ENCODE measurements around the gene CRLF1.
"Not testable (repeated sequence)": the region's sequence is repeated elsewhere in the genome, so short reads cannot be mapped to it uniquely, and the experiment has no call there.

CRLF1 gene

DNA sequence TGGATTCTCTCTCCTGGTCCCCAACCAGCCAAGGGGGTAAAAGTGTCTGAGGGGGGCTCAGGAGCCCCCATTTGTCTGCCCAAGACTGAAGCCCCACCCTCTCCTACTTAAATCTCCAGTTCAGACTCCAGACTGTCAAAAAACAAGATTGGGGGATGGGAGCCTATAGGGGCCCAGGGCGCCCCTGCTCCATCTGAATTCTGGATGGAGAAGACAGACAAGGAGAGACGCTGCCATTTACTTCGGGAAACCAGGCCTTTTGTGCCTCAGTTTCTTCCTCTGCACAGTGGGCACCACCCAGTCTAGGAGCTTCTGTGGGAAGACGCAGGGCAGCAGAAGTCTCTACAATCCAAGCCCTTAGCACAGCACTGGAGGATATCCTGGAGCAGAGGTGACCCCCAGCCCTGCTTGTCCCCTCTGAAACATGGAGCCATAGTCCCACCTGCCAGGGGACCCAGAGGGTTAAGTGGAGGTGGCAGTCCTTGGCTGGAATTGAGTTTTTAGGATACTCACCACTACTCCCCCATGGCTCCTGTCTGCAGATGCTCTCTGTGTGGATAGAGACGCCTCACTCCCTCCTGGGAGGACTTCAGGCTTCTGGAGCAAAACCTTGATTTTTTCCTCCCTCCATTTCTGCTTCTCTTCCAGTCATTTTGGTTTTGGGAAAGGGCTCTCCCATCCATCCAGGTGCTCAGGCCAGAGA lies 1.7 kb upstream of the CRLF1 start:
- DNase-seq = no peak

DNA sequence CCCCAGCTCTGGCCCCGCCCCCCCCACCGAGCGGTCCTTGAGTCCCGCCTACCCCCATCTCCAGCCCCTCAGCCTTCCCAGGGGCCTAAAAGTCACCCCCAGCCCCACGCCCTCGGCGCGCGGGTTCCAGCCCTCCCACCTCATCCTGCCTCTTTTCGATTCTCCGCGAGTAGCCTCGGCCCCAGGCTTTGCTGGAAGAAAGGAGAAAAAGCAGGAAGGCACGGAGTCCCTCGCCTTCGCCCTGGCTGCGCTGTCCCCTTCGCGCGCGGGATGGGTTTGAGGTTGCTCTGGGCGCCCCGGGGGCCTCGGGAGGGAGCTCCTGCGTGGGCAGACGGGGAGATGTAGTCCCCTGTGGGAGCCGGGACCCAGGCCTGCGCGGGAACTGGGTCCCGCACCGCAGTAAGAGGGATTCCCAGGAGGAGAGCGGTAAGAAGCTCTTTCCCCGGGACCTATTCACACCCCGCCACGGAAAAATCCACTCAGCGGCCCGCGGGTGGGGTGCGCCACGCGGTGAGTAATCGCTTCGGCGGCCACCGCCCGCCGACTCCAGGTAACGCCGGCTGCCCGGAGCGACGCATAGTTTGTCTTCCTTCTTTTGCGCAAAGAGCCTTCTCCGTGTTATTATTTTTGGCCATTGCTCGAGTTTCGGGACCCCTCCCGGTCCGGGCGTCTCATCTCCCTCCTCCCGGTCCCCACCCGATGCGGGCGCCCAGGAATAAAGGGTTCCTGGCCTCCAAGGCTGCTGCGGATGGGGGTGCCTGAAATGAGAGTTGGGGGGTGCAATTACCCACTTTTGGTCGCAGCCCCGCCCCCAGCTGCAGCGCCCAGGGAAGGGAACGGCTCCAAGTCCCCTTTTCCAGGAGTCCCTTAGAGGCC lies 865 bp upstream of the CRLF1 start:
- no peak for DNase-seq

DNA sequence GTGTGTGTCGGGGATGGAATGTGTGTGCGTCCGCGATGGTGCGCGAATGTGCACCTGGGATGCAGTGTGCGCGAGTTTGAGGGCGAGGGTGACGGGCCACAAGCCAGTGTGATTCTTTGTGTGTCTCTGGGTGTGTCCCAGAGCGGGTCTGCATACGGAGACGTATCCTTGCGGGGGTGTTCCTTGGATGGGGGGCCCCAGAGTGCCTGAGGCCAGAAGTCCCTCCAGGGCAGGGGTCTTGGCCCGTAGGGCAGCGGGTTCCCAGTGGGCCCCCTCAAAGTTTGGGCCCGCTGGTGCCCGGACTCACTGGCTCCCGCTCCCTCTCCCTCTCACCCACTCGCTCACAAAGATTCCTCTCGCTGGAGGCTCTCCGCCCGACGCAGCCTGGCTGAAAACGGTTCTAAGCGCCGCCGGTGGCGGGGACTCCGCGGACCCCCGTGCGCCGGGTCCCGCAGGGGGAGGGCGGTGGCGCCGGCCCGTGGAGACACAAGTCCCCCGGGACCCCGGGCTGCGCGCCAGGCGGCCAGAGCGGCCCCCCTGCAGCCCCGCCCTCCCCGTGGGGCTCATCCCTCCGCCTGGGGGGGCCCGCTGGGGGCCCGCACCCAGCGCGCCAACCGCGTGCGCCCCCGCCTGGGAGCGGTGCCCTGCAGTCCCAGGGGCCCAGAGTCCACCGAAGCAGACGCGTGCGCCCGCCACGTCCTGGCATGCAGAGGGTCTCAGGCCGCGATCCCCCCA lies 886 bp downstream of the CRLF1 start:
- DNase-seq = no peak

DNA sequence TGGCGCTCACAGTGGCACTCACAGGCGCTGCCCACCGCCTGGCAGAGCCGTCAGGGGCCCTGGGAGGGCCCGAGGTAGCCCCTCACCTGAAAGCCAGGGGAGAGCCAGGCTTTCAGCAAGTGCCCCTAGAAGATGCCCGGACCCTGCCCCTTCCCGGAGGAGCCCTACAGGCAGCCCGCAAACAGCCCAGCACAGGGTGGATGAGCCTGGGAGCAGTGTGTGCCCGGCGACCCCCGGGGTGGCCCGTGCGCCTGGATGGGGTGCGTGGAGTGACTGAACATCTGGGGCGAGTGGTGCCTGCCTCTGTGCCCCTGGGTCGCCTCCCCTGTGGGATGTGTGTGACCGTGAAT lies 1.4 kb downstream of the CRLF1 start:
- no peak for DNase-seq

DNA sequence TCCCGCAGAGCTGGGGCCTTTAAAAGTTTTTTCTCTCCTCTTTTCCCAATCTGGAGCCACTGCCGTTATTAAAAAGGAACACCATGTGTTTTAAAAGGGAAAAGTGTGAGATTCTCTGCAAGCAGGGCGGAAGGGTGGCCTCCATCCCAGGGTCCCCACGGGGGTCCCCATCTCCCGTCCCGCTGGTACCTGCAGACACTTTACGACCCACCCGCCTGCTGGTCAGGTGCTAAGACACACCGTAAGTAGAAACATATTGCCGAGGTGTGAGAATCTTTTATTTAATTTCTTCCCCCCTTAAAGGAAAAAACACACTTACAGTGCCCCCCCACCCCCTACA lies 1.8 kb downstream of the CRLF1 start:
- no peak for DNase-seq

DNA sequence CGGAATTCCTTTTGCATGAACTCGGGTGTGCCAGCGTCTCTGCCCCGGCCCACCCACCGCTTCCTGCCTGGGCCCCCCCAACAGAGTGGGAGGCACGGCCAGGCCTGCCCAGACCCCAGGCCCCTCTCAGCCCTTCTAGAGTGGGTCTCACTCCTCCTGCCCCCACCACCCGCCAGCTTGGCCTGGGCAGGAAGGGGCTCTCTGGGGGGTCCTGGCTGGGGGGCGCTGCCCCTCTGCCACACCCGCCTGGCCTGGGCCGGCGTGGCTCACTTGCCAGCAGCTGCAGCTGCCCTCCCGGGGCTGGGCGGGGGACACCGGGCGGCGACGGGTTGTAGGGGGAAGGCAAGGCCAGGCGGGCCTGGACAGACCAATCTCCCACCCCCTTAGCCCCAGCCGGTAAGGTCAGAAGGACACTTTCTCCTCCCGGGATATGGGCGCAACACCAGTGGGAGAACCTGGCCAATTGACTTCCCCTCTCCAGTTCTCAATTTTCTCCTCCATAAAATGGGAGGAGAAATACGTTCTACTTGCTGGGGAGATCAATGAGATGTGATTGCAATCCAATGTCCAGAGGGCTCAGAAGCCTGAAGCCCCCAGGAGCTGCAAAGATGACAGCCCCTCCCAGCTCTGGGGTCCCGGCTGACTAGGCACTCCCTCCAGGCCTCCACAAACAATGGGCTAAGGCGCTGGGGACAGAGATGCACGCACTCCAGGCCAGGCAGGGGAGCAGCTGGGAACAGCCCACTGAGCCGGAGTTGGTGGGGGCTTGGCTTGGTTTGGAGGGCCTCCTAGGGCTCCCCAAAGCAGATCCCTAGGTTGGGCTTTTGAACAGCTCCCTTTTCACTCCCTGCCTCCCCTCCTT lies 2.4 kb downstream of the CRLF1 start:
- DNase-seq = no peak

DNA sequence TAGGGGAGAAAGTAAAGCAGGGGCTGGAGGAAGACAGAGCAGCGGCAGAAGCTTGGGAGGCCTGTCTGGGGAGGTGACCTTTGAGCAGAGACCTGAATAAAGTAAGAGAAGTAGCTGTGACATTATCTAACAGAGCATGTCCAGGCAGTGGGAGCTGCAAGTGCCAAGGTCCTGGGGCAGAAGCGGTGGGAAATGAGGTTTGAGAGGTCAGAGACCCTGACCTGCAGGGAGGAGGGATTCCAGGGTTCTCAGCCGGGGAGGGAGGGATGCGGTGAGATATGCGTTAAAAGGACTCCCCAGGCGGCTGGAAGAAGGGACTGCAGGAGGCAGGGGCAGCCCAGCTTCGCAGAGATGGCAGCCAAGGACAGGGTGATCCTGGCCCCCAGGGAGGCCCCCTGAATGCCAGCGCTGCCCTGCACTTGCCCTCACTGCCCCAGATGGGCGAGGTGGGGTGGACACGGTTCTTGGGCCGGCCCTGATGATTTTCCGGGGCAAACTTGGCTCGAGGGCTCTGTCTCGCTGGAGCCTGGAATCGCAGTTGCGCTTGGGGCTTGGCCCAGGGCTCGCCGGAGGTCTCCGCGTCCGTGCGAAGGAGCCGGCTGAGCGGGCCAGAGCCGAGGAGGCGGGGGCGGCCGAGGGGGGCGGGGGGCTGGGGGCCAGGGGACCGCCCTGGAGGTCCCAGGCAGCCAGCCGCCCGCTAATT lies 3.2 kb downstream of the CRLF1 start:
- DNase-seq = peak; percentile 25

DNA sequence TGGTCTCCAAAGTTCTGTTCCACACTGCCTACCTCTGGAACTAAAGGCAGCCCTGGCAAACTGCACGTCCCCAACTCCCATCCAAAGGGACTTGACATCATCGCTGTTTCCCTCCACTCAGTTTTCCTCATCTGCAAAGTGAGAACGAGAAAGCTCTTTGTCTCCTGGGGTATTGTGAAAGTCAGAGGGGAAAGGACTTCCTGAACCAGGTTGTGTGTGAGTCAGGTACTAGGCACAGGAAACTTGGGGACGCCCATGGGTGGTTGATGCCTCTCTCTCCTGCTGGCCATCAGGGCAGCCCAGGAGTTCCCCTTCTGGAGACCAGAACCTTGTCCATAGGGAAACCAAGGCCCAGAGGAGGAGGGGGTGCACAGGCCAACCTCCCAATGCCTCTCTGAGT lies 4.7 kb downstream of the CRLF1 start:
- no peak for DNase-seq

DNA sequence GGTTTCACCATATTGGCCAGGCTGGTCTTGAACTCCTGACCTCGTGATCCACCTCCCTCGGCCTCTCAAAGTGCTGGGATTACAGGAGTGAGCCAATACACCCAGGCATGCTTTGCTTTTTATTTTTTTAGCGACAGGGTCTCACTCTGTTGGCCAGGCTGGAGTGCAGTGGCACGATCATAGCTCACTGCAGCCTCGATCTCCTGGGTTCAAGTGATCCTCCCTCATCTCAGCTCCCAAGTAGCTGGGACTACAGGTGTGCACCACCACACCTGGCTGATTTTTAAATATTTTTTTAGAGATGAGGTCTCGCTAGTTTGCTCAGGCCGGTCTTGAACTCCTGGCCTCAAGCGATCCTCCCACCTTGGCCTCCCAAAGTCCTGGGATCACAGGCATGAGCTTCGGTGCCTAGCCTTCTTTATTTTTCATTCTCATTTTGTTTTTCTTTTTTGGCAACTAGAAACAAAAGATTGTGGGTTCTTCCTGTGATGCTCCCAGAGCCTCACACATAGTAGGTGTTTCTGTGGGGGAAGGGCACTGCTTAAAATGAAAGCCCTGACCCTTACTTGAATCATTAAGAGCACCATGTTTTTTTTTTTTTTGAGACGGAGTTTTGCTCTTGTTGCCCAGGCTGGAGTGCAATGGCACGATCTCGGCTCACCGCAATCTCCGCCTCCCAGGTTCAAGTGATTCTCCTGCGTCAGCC lies 5.8 kb downstream of the CRLF1 start:
- not testable (repeated sequence) for DNase-seq

DNA sequence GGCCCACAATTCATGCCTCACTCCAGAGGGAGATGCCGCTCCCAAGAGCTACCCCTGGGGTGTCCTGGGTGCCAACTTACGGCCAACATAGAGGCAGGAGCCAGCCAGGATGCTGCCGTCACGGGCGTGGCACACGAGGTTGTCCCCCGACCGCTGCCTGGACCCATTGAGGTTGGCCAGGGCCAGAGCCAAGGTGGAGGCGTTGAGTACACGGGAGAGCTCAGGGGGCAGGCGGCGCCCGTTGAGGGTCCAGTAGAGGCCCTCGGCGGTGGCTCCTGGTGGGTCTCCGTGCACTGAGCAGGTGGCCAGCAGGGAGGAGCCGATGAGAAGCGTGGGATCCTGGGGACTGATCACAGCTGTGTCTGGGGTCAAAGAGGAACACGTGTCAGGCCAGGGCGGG lies 7.1 kb downstream of the CRLF1 start:
- no peak for DNase-seq

DNA sequence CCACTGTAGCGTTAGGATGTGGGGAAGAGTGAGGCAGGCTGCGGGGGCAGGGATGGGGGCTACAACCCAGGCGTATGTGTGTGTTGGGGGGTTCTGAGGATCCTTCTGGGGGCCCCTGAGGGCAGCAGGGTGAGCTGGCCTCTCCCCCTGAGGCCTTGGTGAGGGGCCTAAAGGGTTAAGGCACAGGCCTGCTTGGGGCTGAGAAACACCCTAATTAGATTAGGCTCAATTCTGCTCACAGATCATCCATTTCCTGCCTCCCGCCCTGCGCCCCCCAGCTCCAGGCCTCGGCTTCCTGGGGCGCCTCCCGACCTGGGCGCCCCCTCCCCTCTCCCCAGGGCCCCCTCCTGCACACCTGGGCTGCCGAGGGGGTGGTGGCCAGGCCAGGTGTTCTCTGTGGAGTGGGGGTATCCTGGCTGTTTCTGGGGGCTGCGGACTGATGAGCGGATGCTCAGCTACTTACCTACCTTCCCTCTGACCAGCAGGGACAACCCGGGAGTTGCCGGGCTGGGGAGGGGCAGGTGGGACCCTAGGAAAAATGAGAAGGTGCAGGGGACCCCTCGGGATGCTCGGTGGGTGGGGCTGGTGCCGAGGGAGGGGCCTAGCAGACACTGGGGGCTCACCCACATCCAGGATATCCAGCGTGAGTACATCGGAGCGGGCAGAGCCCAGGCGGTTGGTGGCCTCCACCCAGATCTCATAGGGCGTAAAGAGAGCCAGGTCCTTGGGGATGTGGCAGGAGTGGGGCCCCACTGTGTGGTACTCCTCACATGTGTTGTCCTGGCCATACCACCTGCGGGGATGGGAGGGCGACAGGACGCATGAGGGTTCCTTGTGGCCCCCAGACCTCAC lies 8.6 kb downstream of the CRLF1 start:
- DNase-seq = no peak

DNA sequence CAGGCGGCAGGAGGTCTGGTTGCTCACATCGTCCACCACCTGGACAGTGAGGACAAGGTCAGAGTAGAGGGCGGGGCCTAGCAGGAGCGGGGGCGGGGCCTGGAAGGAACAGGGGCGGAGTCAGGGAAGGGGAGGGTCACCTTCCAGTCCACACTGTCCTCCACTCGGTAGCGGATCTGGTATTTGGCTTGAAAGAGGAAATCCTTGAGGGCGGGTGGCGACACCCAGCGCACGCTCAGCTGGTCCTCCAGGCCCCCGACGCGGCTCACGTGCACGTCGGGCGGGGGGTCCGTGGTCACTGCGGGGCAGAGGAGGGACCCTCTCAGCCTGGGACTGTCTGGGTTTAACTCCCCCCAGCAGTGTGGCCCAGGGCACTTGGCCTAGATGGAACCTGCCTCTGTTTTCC lies 9.8 kb downstream of the CRLF1 start:
- peak; percentile 13 for DNase-seq

DNA sequence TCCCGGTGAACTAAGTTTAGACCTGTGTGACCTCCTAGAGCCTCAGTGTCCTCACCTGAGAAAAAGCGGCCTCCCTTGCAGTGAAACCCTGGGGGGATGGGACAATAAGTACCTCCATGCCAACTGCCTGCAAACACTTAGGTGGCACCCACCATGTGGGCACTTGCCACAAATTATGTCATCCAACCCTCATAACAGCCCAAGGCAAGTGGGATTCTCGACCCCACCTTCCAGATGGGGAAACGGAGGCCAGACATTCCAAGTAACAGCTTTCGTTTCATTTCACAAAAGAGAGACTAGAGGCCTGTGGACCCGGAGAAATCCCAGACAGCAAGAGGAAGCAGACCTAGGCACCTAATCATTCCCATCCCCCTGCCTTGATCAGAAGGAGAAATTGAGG lies 11.1 kb downstream of the CRLF1 start:
- no peak for DNase-seq

DNA sequence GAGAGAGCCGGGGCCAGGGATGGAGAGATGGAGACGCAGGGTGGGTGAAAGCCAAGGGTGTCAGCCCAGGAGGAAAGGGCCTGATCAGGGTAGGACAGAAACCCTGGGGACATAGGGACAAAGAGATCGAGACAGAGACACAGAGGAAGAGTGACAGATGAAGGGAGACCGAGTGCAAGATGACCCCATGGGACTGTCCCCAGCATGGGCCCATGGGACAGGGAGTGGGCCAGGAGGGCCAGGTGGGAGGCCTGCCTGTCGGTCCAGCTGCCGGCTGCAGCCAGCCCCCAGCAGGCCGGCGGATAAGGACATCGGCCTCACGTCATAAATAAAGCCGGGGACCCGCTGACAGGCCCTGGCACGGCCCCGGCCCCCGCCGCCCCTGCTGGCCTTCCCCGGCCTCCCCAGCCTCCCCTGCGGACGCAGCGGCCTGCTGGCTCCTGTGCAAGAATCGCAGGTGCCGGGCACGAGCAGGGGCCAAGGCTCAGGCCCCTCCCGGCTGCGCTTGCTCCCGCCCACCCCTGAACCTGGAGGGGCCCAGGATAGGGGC lies 11.7 kb downstream of the CRLF1 start:
- DNase-seq = no peak

DNA sequence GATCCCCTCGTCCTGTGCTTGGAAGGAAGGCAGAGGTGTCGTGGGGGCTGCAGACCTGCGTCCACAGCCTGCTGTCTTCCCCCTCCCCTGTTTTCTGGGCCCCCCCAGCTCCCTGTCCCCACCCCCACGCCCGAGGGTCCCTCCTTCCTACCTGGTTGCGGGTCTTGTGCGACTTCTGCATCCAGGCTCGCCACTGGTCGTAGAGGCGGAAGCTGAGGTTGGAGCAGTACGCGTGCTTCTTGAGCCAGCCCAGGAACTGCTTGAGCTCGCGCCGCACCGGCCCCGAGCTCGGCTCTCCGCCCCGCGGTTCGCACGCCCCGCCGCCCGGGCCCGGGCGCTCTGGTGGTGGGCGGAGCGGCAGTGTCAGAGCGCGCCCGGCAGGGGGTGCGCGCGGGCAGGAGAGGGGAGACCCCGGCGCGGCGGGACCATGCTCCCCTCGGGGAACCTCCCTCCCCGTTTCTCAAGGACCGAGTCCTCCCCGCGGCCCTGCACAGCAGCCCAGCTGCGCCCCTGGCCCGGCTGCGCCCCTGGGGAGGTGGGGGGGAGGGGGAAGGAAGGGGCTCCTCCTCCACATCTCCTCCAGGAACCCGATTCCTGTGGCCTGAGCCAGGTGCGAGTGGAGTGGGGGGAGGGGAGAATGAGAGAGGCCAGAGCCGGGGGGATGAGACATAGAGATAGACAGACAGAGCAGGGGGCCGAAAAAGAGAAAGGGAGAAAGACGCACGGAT lies 12.3 kb downstream of the CRLF1 start:
- DNase-seq = peak; percentile 68

DNA sequence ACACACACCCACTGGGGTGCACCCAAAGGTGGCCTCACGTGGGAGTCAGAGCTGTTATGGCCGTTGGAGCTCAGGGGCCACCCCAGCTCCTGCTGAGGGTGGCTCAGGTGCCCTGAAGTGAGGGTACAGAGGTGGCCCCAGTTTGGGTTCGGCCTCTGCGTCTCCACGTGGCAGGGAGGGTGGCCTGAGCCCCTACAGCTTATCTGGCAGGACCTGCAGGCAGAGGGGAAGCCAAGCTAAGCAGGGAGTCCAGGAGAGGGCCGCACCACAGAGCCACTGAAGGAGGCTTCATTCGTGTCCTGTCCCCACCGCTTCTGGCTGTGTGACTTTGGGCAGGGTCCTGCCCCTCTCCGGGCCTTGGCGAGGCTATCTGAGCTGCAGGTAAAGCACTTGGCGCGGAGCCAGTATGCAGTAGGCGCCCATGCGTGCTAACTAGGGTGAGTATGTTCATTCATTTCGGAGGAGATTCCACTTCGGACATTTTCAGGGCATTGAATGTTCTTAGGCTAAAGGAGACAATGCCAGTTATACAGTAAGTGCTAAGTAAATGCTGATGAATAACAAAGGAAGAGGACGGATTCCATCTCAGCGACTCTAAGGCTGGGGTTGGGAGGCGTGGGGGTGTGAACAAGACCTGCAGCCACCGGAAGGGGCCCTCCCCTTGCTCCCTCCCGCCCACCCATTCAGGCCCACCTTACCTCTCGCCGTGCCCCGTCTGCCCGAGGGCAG lies 13.1 kb downstream of the CRLF1 start:
- no peak for DNase-seq

DNA sequence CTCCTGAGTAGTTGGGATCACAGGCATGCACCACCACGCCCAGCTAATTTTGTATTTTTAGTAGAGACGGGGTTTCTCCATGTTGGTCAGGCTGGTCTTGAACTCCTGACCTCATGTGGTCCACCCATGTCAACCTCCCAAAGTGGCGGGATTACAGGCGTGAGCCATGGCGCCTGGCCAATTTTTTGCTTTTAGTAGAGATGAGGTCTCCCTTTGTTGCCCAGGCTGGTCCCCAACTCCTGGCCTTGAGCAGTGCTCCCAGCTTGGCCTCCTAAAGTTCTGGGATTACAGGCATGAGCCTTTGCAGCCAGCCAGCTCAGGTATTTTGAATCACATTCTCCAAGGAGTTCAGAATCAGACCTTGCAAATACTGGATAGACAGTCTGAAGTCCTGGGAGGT lies 13.9 kb downstream of the CRLF1 start:
- not testable (repeated sequence) for DNase-seq

DNA sequence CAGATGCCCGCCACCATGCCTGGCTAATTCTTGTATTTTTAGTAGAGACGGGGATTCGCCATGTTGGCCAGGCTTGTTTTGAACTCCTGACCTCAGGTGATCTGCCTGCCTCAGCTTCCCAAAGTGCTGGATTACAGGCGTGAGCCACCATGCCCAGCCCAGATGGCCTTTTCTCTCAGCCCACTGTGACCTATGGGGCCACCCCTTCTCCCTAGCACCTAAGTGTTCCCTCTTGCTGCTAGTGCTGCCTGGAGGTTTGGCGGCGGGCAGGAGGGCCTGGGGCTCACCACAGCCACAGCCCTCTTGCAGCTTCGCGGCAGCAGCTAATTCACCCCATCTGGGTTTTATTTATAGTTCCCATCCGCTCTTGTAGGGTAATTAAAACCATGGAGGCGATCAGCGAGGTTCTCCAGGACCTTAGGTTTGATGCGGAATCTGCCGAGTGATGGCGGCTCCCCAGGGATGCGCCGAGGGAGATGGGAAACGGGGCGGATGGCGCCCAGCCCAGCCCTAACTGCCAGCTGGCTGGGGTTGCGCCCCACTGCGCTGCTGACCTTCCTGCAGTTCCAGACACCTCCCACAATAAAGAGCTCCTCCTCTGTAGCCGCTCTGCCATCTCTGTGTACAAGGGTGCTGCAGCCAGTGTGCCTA lies 14.7 kb downstream of the CRLF1 start:
- peak; percentile 19 for DNase-seq

Measured in fibroblast of skin of back (primary cell).